ENCODE results near the gene RABEPK.
"Not testable (repeated sequence)": the region's sequence is repeated elsewhere in the genome, so short reads cannot be mapped to it uniquely, and the experiment has no call there.

Gene RABEPK, protein sequence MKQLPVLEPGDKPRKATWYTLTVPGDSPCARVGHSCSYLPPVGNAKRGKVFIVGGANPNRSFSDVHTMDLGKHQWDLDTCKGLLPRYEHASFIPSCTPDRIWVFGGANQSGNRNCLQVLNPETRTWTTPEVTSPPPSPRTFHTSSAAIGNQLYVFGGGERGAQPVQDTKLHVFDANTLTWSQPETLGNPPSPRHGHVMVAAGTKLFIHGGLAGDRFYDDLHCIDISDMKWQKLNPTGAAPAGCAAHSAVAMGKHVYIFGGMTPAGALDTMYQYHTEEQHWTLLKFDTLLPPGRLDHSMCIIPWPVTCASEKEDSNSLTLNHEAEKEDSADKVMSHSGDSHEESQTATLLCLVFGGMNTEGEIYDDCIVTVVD

DNA sequence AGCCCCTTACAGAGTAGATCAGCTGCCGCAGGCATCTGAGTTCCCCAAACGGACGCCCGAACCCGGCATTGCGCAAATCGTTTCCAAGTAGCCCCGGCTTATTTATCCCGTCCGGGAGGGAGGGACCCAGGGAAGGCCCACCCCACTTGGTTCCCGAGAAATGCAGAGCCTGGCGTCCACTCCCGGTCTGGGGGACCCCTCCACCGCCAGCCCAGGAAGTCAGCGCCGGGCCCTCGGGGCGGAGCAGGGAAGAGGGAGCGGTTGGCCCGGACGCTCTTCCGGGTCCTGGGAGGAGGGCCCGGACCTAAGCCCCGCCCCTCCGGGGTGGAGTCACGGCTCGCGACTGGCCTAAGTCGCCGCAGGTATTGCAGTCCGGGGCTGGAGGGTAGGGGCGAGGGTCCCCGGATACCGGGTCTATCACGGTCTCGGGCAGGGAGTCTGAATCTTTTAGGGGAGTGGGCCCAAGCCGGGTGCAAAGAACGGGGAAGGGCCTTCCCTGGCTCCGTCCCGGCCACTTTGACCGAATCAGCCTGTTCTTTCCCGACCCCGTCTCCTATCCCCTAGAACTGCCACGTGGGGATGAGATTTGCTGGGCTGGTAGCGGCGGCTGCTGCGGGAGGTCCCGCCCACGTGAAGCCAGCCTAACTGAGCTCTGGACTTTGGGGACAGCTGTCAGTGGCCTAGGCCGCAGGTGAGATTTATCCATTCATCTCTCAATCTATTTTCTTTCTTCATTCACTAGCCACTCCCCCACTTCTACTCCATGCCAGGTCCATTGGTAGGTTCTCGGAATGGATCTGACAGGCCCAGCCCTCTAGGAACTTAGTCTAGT, at the start of gene RABEPK:
RABEPK (plus strand) TSS at position 327 of the 832 bp plus-strand sequence. CDS start 2,472 bp downstream, outside the sequence.
- peak; percentile 65 for DNase-seq

- DNase-seq, result no peak
These were observed 48.6 kb upstream of the RABEPK start for GRCh38 chr9:125151730-125152129.

DNA sequence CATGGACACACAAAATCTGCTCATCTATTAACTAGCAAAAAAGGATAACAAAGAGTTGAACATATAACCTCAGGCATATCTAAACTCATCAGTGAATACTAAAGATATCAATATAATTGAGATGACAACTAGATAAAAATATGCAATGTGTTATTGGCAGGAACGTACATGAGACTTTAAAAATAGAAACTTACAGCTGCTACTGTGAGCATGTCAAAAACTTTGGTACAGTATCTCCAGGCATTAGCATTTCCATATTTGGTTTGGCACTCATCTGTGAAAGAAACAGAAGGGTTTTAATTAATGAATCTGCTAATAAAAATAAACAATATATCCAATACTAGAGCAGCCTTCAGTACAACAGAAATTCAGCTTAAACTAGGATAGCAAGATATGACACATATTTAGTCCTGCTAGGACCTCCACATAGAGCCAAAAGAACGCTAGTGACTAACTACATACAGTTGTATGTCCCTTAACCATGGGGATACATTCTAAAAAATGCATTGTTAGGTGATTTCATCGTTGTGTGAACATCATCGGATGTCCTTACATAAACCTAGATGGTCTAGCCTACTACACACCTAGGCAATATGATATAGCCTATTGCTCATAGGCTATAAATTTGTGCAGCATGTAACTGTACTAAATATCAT, 46.5 kb upstream of the RABEPK start:
- no peak for DNase-seq

GRCh38 chr9:125156551-125156950, 43.8 kb upstream of the RABEPK start:
- DNase-seq, result no peak

- DNase-seq, result no peak
These were observed 39.6 kb upstream of the RABEPK start for GRCh38 chr9:125160750-125161149.

DNA sequence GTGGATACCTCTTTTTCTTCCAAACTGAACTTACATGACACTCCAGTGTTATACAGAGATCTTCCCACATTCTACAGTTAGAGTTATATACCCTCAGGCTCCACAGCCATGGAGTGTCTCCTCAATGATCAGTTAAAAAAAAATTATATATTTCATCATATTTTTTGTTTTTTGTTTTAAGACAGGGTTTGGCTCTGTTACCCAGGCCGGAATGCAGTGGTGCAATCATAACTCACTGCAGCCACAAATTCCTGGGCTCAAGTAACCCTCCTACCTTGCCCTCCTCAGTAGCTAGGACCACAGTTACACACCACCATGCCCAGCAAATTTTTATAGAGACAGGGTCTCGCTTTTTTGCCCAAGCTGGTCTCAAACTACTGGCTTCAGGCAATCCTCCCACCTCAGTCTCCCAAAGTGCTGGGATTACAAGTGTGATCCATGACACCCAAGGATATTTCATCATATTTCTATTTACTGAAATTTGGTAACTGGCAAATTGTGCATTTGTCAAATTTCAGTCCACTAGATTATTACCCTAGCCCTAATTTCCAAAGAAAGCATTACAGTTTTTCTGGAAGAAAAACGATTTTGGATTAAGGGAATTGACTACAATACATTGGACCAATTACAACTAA, 38.9 kb upstream of the RABEPK start:
- no peak for DNase-seq

DNA sequence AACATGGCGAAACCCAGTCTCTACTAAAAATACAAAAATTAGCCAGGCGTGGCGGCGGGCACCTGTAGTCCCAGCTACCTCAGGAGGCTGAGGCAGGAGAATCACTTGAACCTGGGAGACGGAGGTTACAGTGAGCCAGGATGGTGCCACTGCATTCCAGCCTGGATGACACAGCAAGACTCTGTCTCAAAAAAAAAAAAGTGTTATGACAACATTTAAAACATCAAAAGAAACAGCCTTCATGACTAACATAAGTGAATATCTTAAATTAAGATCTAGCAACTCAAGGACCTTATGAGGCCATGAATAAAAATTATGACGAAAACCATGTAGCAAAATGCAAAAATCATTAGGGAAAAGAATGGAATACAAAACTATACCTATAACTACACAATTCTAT, 37.5 kb upstream of the RABEPK start:
- not testable (repeated sequence) for DNase-seq

DNA sequence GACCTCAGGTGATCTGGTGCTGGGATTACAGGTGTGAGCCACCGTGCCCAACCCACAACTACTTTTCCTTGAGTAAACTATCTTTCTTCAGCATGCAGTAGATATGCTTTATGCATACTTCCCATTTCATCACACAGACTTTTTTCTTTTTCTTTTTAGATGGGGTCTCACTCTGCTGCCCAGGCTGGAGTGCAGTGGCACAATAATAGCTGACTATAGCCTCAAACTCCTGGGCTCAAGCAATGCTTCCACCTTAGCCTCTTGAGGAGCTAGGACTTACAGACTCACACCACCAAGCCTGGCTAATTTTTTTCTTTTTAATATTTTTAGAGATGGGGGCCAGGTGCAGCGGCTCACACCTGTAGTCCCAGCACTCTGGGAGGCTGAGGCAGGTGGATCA, 33.6 kb upstream of the RABEPK start:
- DNase-seq, result no peak

- no peak for DNase-seq
These were observed 30.4 kb upstream of the RABEPK start for GRCh38 chr9:125169895-125170294.

- DNase-seq, result no peak
These were observed 28.1 kb upstream of the RABEPK start for GRCh38 chr9:125172031-125172755.

DNA sequence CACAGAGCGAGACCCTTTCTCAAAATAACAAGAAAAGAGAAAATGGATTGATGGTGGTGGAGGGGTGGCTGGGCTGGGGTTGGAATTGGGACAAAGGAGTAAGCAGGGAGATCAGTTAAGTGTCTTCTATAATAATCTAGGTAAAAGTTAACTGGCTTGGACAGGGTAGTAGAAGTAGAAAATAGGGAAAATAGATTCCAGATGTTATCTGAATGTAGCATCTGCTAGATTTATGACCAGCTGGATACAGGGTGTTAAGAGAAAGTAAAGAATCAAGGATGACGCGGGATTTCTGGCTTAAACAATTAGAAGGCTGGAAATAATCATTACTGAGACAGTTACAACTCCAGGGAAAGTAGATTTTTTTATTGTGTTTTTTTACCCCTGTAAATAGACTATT, 23.7 kb upstream of the RABEPK start:
- no peak for DNase-seq

- no peak for DNase-seq
These were observed 22.5 kb upstream of the RABEPK start for GRCh38 chr9:125177888-125178287.

GRCh38 chr9:125179776-125180175, 20.6 kb upstream of the RABEPK start:
- not testable (repeated sequence) for DNase-seq

GRCh38 chr9:125180876-125181275, 19.5 kb upstream of the RABEPK start:
- no peak for DNase-seq

DNA sequence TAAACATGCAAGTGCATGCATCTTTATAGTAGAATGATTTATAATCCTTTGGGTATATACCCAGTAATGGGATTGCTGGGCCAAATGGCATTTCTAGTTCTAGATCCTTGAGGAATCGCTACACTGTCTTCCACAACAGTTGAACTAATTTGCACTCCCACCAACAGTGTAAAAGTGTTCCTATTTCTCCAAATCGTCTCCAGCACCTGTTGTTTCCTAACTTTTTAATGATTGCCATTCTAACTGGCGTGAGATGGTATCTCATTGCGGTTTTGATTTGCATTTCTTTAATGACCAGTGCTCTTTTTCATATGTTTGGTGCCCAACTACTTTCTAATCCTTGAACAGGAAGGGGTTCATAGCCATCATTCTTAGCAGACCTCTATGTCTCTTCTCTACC, 18.6 kb upstream of the RABEPK start:
- not testable (repeated sequence) for DNase-seq

GRCh38 chr9:125183054-125183453, 17.3 kb upstream of the RABEPK start:
- DNase-seq, result no peak

- DNase-seq, result no peak
These were observed 16.8 kb upstream of the RABEPK start for GRCh38 chr9:125183561-125183960.

- DNase-seq, result no peak
These were observed 11.4 kb upstream of the RABEPK start for GRCh38 chr9:125189011-125189360.

GRCh38 chr9:125189361-125190289, 10.7 kb upstream of the RABEPK start, which contains the start of gene PPP6C:
Gene PPP6C (minus strand): TSS chr9:125189803. CDS start chr9:125189718, 85 bp downstream.
- DNase-seq, result peak; percentile 81

- no peak for DNase-seq
These were observed 10.0 kb upstream of the RABEPK start for GRCh38 chr9:125190361-125190801.

- DNase-seq, result peak; percentile 16
These were observed 5.9 kb upstream of the RABEPK start for GRCh38 chr9:125194466-125194865.
